Upper lobe of left lung (tissue), 6 donors: Measurements from ENCODE around the gene RASL10B. TPM values are rescaled to one million over a fixed set of nuclear protein-coding genes. Genes with fewer than 3 reads are reported as not detected.

Source experiments
- ATAC-seq, 2 donors: fragments of 200-7000 bp; cut with Tn5 transposase; one replicate each; pipeline ENCODE4 v1.9.1; 2022; ENCODE audit warnings: mild to moderate bottlenecking in 2 of 2, moderate library complexity in 2 of 2; ENCODE audit not compliant: low FRiP score in 2 of 2
- DNase-seq, 2 donors: peaks; one replicate each; pipeline ENCODE4 v3.0.0-alpha.2; 2019 to 2020
- H3K27ac ChIP-seq, 4 donors: fragments of 200-600 bp; sonication (generic); one replicate each; pipeline ENCODE4 v1.5.1; 2016 to 2019
- H3K27me3 ChIP-seq, 4 donors: fragments of 200-600 bp; sonication (generic); one replicate each; pipeline ENCODE4 v1.5.1; 2017 to 2019
- H3K36me3 ChIP-seq, 4 donors: fragments of 200-600 bp; sonication (generic); one replicate each; pipeline ENCODE4 v1.5.1; 2016 to 2019
- H3K4me1 ChIP-seq, 4 donors: fragments of 200-600 bp; sonication (generic); one replicate each; pipeline ENCODE4 v1.5.1; 2018 to 2019
- H3K4me3 ChIP-seq, 4 donors: fragments of 200-600 bp; sonication (generic); one replicate each; pipeline ENCODE4 v1.5.1; 2017 to 2019; ENCODE audit warnings: mild to moderate bottlenecking in 2 of 4, moderate library complexity in 1 of 4
- H3K9me3 ChIP-seq, 4 donors: fragments of 200-600 bp; sonication (generic); one replicate each; pipeline ENCODE4 v1.5.1; 2018 to 2019
- CTCF ChIP-seq, 6 experiments: fragments of 450-650 bp in 4 of 6; fragments of 200-600 bp in 2 of 6; sonication (generic) in 2 of 6; IDR thresholded peaks; one replicate each; pipeline ENCODE4 v1.5.1; 2016 to 2019; ENCODE audit warnings: antibody characterized with exemption in 6 of 6
- EP300 ChIP-seq, 4 donors: sonication (generic); formaldehyde crosslinking; IDR thresholded peaks; one replicate each; pipeline ENCODE4 v1.5.1; 2017; ENCODE audit warnings: antibody characterized with exemption in 4 of 4, control low read depth in 2 of 4
- POLR2A ChIP-seq, 4 donors: fragments of 450-650 bp; IDR thresholded peaks; one replicate each; pipeline ENCODE4 v1.5.1; 2016 to 2017; ENCODE audit warnings: antibody characterized with exemption in 4 of 4, mild to moderate bottlenecking in 2 of 4
- POLR2AphosphoS5 ChIP-seq, 2 donors: sonication (generic); formaldehyde crosslinking; IDR thresholded peaks; one replicate each; pipeline ENCODE4 v1.5.1; 2017; ENCODE audit warnings: antibody characterized with exemption in 2 of 2
- WGBS, 2 donors: methylation state at CpG; one replicate each; pipeline ENCODE4 v1.1.5; 2017 to 2018; 5-methylcytosine and 5-hydroxymethylcytosine counted together
- total RNA-seq, 6 donors: library from RNA; depleted of rRNA in 4 of 6; stranded (reverse); fragments of >200 nt in 4 of 6; gene quantifications; one replicate each; pipeline versions ENCODE4 v1.1.0 to v1.2.1, GENCODE V29; 2016 to 2021
- donor health status: DM: no; HTN: no; CAD: no; lungs with moderate emphysema.
- donor health status: DM: no; HTN: yes; CAD: no; lungs with severe emphysema.

The RASL10B gene
- total RNA-seq, 6 donors from 2014 or later = 1.0 to 4.1 (median 1.7) TPM

DNA sequence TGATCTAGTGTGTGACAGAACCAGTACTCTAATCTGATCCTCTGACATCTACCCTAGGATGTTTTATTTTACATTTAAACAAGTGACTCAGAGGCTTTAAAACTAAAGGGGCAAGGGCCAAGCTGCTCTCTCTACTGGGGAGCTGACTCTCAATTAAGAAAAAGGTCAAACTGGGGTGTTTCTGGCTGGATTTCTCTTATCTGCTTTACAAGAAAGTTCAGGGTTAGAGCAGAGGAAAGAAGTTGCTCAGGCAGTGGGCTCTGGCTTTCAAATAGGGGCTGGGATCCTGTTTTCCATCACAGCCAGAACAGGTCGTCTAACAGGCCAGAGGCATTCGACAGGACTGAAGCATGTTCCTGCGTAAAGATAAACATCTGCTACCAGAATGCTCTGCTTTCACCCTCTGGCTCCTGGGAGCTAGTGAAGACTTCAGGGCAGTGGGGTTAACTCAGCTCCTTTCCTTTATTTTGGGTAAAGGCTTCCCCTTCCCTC is 55.5 kb downstream of the RASL10B start:
- ATAC-seq = no peak
- Histone ChIP-seq H3K36me3 (no peaks in the 10 kb centered on the region), H3K9me3 (no peaks in the 10 kb centered on the region), H3K27ac (peak overlapping the region; percentile 10 to 62 (median 40)), H3K4me3 (no peak overlapping the region), H3K4me1 (peaks cover 22 to 51% (median 38%) of the 10 kb centered on the region in 4 donors), H3K27me3 (no peaks in the 10 kb centered on the region)
- TF ChIP-seq EP300 (IDR thresholded peaks at IDR 0.05) (no peak), POLR2AphosphoS5 (IDR thresholded peaks at IDR 0.05) (no peak), CTCF (IDR thresholded peaks at IDR 0.05) (no peak), POLR2A (IDR thresholded peaks at IDR 0.05) (no peak)
- WGBS, 2 donors = 20 to 49% methylated on average over 3 of the region's 3 CpGs
- DNase-seq = peak in 1 of 2 donors; percentile 19

DNA sequence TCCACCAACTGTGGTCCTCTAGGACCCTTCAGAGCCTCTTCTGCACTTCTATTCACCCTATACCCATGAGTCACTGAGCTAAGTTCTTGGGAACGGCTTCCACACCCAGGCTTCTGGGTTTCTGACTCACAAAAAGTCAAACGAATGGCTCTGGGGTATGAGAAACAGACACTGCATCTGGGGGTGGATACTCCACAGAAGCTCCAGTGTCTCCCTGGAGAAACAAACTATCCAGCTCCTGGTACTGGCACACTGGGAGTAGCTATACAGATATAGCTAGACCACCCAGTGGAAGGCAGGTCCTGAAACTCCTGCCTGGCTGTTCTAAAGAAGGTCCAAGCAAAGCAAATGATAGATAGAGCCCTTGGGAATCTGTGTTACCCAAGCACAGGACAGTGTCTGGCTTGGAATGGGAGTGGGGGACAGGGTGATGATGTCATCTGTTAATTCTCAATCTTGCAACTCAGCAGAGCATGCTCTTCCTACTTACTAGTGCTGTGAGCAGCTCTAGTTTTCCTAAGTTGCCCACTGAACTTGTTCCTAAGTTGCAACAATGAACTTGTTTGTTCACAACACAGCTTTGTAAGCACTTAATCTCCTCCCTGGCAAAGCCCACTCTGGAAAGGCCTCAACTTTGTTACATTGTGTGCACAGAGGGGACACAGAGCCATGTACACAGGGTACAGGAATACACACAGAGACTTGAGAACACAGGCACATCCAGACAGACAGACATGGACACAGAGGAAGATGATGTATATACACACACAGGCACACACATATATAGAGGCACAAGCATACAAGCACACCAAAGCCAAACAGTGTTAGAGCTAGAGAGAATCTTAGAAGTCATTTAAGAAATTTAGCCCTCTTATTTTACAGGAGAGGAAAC is 57.3 kb downstream of the RASL10B start:
- Histone ChIP-seq H3K27ac (peak overlapping the region; percentile 42 to 62 (median 53)), H3K9me3 (no peaks in the 10 kb centered on the region), H3K4me3 (no peak overlapping the region), H3K36me3 (no peaks in the 10 kb centered on the region), H3K4me1 (peaks cover 12 to 45% (median 30%) of the 10 kb centered on the region in 4 donors), H3K27me3 (no peaks in the 10 kb centered on the region)
- no peak for TF ChIP-seq CTCF (IDR thresholded peaks at IDR 0.05)
- TF ChIP-seq POLR2A (IDR thresholded peaks at IDR 0.05) = no peak
- TF ChIP-seq EP300 (IDR thresholded peaks at IDR 0.05) = no peak
- TF ChIP-seq POLR2AphosphoS5 (IDR thresholded peaks at IDR 0.05) = no peak
- DNase-seq (peak in 1 of 2 donors; percentile 22), ATAC-seq (peak; percentile 40 to 84)
- 63 to 80% methylated on average over 1 to 2 of the region's 2 CpGs for WGBS, 2 donors

- Histone ChIP-seq H3K4me3 (no peak overlapping the region), H3K9me3 (no peaks in the 10 kb centered on the region), H3K36me3 (no peaks in the 10 kb centered on the region), H3K27ac (peak overlapping the region in 1 of 4 donors; percentile 53), H3K27me3 (peaks cover 0 to 11% (median under 1%) of the 10 kb centered on the region in 4 donors), H3K4me1 (peaks cover 18 to 48% (median 26%) of the 10 kb centered on the region in 4 donors)
- WGBS, 2 donors = 90 to 92% methylated on average over 3 of the region's 3 CpGs
- ATAC-seq (no peak), DNase-seq (peak in 1 of 2 donors; percentile 21)
- TF ChIP-seq CTCF (IDR thresholded peaks at IDR 0.05) = no peak
- no peak for TF ChIP-seq POLR2A (IDR thresholded peaks at IDR 0.05)
Measured at GRCh38 chr17:35790841-35791240, 59.4 kb downstream of the RASL10B start.

GRCh38 chr17:35791681-35792350 is 60.4 kb downstream of the RASL10B start:
- H3K9me3 ChIP-seq = no peaks in the 10 kb centered on the region
- WGBS, 2 donors = 72 to 79% methylated on average over 9 of the region's 9 CpGs
- DNase-seq (peak in 1 of 2 donors; percentile 12), ATAC-seq (no peak)
- no peak overlapping the region for H3K4me3 ChIP-seq
- H3K36me3 ChIP-seq = no peaks in the 10 kb centered on the region
- peak overlapping the region in 2 of 4 donors; percentile 17 to 32 for H3K27ac ChIP-seq
- peaks cover 21 to 46% (median 28%) of the 10 kb centered on the region in 4 donors for H3K4me1 ChIP-seq
- no peak for TF ChIP-seq EP300 (IDR thresholded peaks at IDR 0.05)
- TF ChIP-seq POLR2AphosphoS5 (IDR thresholded peaks at IDR 0.05) = no peak
- no peak for TF ChIP-seq POLR2A (IDR thresholded peaks at IDR 0.05)
- no peak for TF ChIP-seq CTCF (IDR thresholded peaks at IDR 0.05)
- H3K27me3 ChIP-seq = peaks cover 0 to 12% (median under 1%) of the 10 kb centered on the region in 4 donors

Other genes with a start within 250 kb of the RASL10B start
- gene SLFN12L, start 194.0 kb upstream of the RASL10B start, total RNA-seq = 10 to 100 TPM in 2 of 6 donors, 1 to 10 TPM in 4; 2.5 to 26.2 (median 5.9) TPM
- gene SLFN14, start 170.8 kb upstream of the RASL10B start, total RNA-seq = 1 to 10 TPM in 1 of 6 donors, under 1 TPM in 4, not detected in 1; 0.09 to 1.8 (median 0.30) TPM
- 1 to 10 TPM; 3.8 to 6.6 (median 5.2) TPM for gene PEX12, start 153.1 kb upstream of the RASL10B start, total RNA-seq
- 100 to 1,000 TPM in 3 of 6 donors, 10 to 100 TPM in 3; 52.7 to 140 (median 101) TPM for gene AP2B1, start 144.3 kb upstream of the RASL10B start, total RNA-seq
- gene GAS2L2, start 21.6 kb downstream of the RASL10B start, total RNA-seq = 1 to 10 TPM in 5 of 6 donors, under 1 TPM in 1; 0.37 to 7.4 (median 3.3) TPM
- gene C17orf50, start 29.2 kb downstream of the RASL10B start, total RNA-seq = 1 to 10 TPM in 1 of 6 donors, under 1 TPM in 1, not detected in 4; 0.46 to 1.1 TPM
- 100 to 1,000 TPM in 3 of 6 donors, 10 to 100 TPM in 3; 51.1 to 134 (median 98.5) TPM for gene MMP28, start 64.0 kb downstream of the RASL10B start, total RNA-seq
- 100 to 1,000 TPM in 2 of 6 donors, 10 to 100 TPM in 4; 42.4 to 137 (median 93.0) TPM for gene TAF15, start 77.8 kb downstream of the RASL10B start, total RNA-seq
- under 1 TPM in 2 of 6 donors, not detected in 4; 0.13 to 0.30 TPM for gene HEATR9, start 137.3 kb downstream of the RASL10B start, total RNA-seq
- 10 to 100 TPM; 11.5 to 17.6 (median 15.3) TPM for gene CCL5, start 148.7 kb downstream of the RASL10B start, total RNA-seq
- gene RDM1, start 199.1 kb downstream of the RASL10B start, total RNA-seq = not detected
- not detected for gene LYZL6, start 212.1 kb downstream of the RASL10B start, total RNA-seq
- under 1 TPM in 2 of 6 donors, not detected in 4; 0.20 to 0.61 TPM for gene CCL16, start 249.9 kb downstream of the RASL10B start, total RNA-seq